ENCODE data around the gene NOTCH1.

The NOTCH1 gene

GRCh38 chr9:136531904-136532798 lies 13.7 kb downstream of the NOTCH1 start:
- DNase-seq (ENCODE audit: low spot score): no peak

GRCh38 chr9:136531186-136531903 lies 14.5 kb downstream of the NOTCH1 start:
- DNase-seq (ENCODE audit: low spot score): no peak

GRCh38 chr9:136530461-136531089 lies 15.3 kb downstream of the NOTCH1 start:
- no peak for DNase-seq (ENCODE audit: low spot score)

- no peak for DNase-seq (ENCODE audit: low spot score)
Observed at GRCh38 chr9:136529516-136530460, 16.1 kb downstream of the NOTCH1 start.

- DNase-seq (ENCODE audit: low spot score): no peak
Observed at GRCh38 chr9:136528716-136529341, 17.0 kb downstream of the NOTCH1 start.

GRCh38 chr9:136527721-136528710 lies 17.8 kb downstream of the NOTCH1 start:
- DNase-seq (ENCODE audit: low spot score): peak; percentile 80

- no peak for DNase-seq (ENCODE audit: low spot score)
Observed at GRCh38 chr9:136527131-136527530, 18.7 kb downstream of the NOTCH1 start.

GRCh38 chr9:136526625-136527066 lies 19.2 kb downstream of the NOTCH1 start:
- peak; percentile 70 for DNase-seq (ENCODE audit: low spot score)

GRCh38 chr9:136525841-136526499 lies 19.9 kb downstream of the NOTCH1 start:
- peak; percentile 78 for DNase-seq (ENCODE audit: low spot score)

GRCh38 chr9:136525207-136525606 lies 20.6 kb downstream of the NOTCH1 start:
- DNase-seq (ENCODE audit: low spot score): no peak

- DNase-seq (ENCODE audit: low spot score): peak; percentile 52
Observed at GRCh38 chr9:136522314-136523237, 23.3 kb downstream of the NOTCH1 start.

GRCh38 chr9:136521537-136521936 lies 24.3 kb downstream of the NOTCH1 start:
- DNase-seq (ENCODE audit: low spot score): no peak

GRCh38 chr9:136520053-136520540 lies 25.8 kb downstream of the NOTCH1 start:
- DNase-seq (ENCODE audit: low spot score): peak; percentile 97

GRCh38 chr9:136519263-136520052 lies 26.4 kb downstream of the NOTCH1 start:
- DNase-seq (ENCODE audit: low spot score): no peak

GRCh38 chr9:136518623-136519022 lies 27.2 kb downstream of the NOTCH1 start:
- no peak for DNase-seq (ENCODE audit: low spot score)

GRCh38 chr9:136517950-136518349 lies 27.9 kb downstream of the NOTCH1 start:
- no peak for DNase-seq (ENCODE audit: low spot score)
